Endothelial cell of umbilical vein (primary cell): ENCODE measurements around the gene ARHGEF16. TPM values are rescaled to one million over a fixed set of nuclear protein-coding genes. Genes with fewer than 3 reads are reported as not detected.
A peak's percentile ranks its signal among the peaks of the same experiment; 100 is the strongest.

Experiments used
- BruUV-seq: library from RNA; stranded (reverse); fragments of 400-500 nt; replicated peaks from 2 replicates; lab custom pipeline; 2021; lab: Mats Ljungman, UMichigan
- CTCF ChIA-PET: fragments of 300-600, 350-600 bp; sonication (Branson Sonifier 250); formaldehyde crosslinking; loops from one replicate; lab custom pipeline; 2021; ENCODE audit warnings: antibody characterized with exemption, inconsistent platforms; lab: Charles Lee
- POLR2A ChIA-PET: fragments of 300-600, 350-600 bp; sonication (Branson Sonifier 250); formaldehyde crosslinking; loops from one replicate; lab custom pipeline; 2021; ENCODE audit warnings: antibody characterized with exemption, inconsistent platforms; lab: Charles Lee
- DNase-seq: peaks from one replicate; pipeline ENCODE4 v3.0.0-alpha.2; 2011; ENCODE audit warnings: low read depth, low spot score
- FAIRE-seq: peaks from 2 replicates; lab custom pipeline; 2011; peaks lifted over from hg19 to GRCh38; lab: Jason Lieb, UNC
- H2AFZ ChIP-seq: 2 replicates; pipeline ENCODE4 v1.6.0; 2012; ENCODE audit warnings: low read depth, low read length, control low read depth, inconsistent platforms
- H3K27ac ChIP-seq: 2 replicates; pipeline ENCODE4 v1.5.1; 2011; ENCODE audit warnings: low read depth, mild to moderate bottlenecking, control low read depth, low read length, moderate library complexity; ENCODE audit not compliant: insufficient read depth
- H3K27me3 ChIP-seq, 2 experiments: 2 replicates each; pipeline versions ENCODE4 v1.6.0 to v1.6.1; 2011; ENCODE audit warnings: low read length in 2 of 2, mixed read lengths in 1 of 2; ENCODE audit not compliant: control insufficient read depth in 2 of 2, insufficient read depth in 2 of 2
- H3K36me3 ChIP-seq, 2 experiments: 2 replicates in 1 of 2; 3 replicates in 1 of 2; pipeline ENCODE4 v1.5.1; 2011; ENCODE audit warnings: low read length in 2 of 2, mild to moderate bottlenecking in 1 of 2, moderate library complexity in 1 of 2; ENCODE audit not compliant: control insufficient read depth in 2 of 2, insufficient read depth in 2 of 2; ENCODE audit errors: extremely low read depth in 1 of 2
- H3K4me1 ChIP-seq: 3 replicates; pipeline ENCODE4 v1.5.1; 2011; ENCODE audit warnings: mild to moderate bottlenecking, low read length; ENCODE audit not compliant: control insufficient read depth, insufficient read depth; ENCODE audit errors: extremely low read depth
- H3K4me2 ChIP-seq: 2 replicates; pipeline ENCODE4 v1.6.1; 2011; ENCODE audit warnings: low read length, control low read depth, mixed read lengths; ENCODE audit not compliant: insufficient read depth
- H3K4me3 ChIP-seq, 3 experiments: fragments of 200-600 bp in 1 of 3; sonication (generic), shearing (Covaris generic) in 1 of 3; replicated peaks in 1 of 3; 2 replicates each; pipeline ENCODE4 v1.5.1; 2011 to 2016; ENCODE audit warnings: control low read depth in 3 of 3, low read length in 3 of 3, mild to moderate bottlenecking in 2 of 3, inconsistent platforms in 1 of 3, low read depth in 1 of 3, moderate library complexity in 1 of 3; ENCODE audit not compliant: insufficient read depth in 1 of 3
- H3K79me2 ChIP-seq: 2 replicates; pipeline ENCODE4 v1.6.0; 2012; ENCODE audit warnings: low read length, inconsistent platforms; ENCODE audit not compliant: control insufficient read depth, insufficient read depth
- H3K9ac ChIP-seq: replicated peaks from 2 replicates; pipeline ENCODE3; 2011; ENCODE audit warnings: low read length, control low read depth; ENCODE audit not compliant: insufficient read depth; ENCODE audit errors: extremely low read depth
- H3K9me1 ChIP-seq: replicated peaks from 3 replicates; pipeline ENCODE4 v1.6.0; 2011; ENCODE audit warnings: mild to moderate bottlenecking, low read length; ENCODE audit not compliant: control insufficient read depth, insufficient read depth; ENCODE audit errors: extremely low read depth
- H3K9me3 ChIP-seq: replicated peaks from 2 replicates; pipeline ENCODE4 v1.5.1; 2012; ENCODE audit warnings: low read length, inconsistent platforms; ENCODE audit not compliant: control insufficient read depth, insufficient read depth
- H4K20me1 ChIP-seq: replicated peaks from 2 replicates; pipeline ENCODE3; 2011; ENCODE audit warnings: mild to moderate bottlenecking, low read length; ENCODE audit not compliant: control insufficient read depth, insufficient read depth; ENCODE audit errors: extremely low read depth
- CTCF ChIP-seq, 2 donors: IDR thresholded peaks; 1 replicate in 1 of 2; 2 replicates in 1 of 2; pipeline ENCODE4 v1.5.1; 2011; ENCODE audit warnings: low read length in 2 of 2, mild to moderate bottlenecking in 2 of 2, moderate library complexity in 2 of 2, control low read depth in 1 of 2, inconsistent platforms in 1 of 2, low read depth in 1 of 2; ENCODE audit not compliant: insufficient read depth in 1 of 2; ENCODE audit errors: extremely low read depth in 1 of 2
- EZH2 ChIP-seq: IDR thresholded peaks from 2 replicates; pipeline ENCODE4 v1.6.1; 2012; ENCODE audit warnings: borderline replicate concordance, low read depth, mild to moderate bottlenecking, moderate library complexity, low read length, inconsistent platforms; ENCODE audit not compliant: severe bottlenecking
- FOS ChIP-seq: IDR thresholded peaks from 2 replicates; pipeline ENCODE4 v1.6.1; 2011; ENCODE audit warnings: mild to moderate bottlenecking, low read length, moderate library complexity, borderline replicate concordance; ENCODE audit not compliant: insufficient read depth
- GATA2 ChIP-seq: IDR thresholded peaks from 2 replicates; pipeline ENCODE4 v1.7.0; 2011; ENCODE audit warnings: low read depth, mild to moderate bottlenecking, moderate library complexity, mixed read lengths, low read length; ENCODE audit not compliant: insufficient read length, insufficient read depth
- JUN ChIP-seq: IDR thresholded peaks from 2 replicates; pipeline ENCODE4 v1.6.1; 2011; ENCODE audit warnings: borderline replicate concordance, low read depth; ENCODE audit not compliant: insufficient read length, insufficient read depth
- MAX ChIP-seq: IDR thresholded peaks from 2 replicates; pipeline ENCODE4 v1.6.1; 2011; ENCODE audit not compliant: insufficient read depth, insufficient read length
- MYC ChIP-seq: IDR thresholded peaks from one replicate; pipeline ENCODE4 v1.6.1; 2011; ENCODE audit warnings: mild to moderate bottlenecking, low read depth, low read length
- POLR2A ChIP-seq: IDR thresholded peaks from 2 replicates; pipeline ENCODE4 v1.6.1; 2012; ENCODE audit warnings: low read depth, mild to moderate bottlenecking, control low read depth, low read length
- dilution Hi-C: fragments of 300-500 bp; cut with MboI; formaldehyde crosslinking; loops from one replicate; pipeline ENCODE4 v1.15.0; 2019; ENCODE audit warnings: low sequenced_read_pairs; ENCODE audit not compliant: extremely low pct_ligation_motif_present
- intact Hi-C: fragments of 100-400 bp; cut with micrococcal nuclease; formaldehyde crosslinking; loops from one replicate; pipeline ENCODE4 v1.10.0; 2022
- polyA plus RNA-seq, 4 experiments: library from polyadenylated mRNA; depleted of rRNA in 3 of 4; stranded (reverse) in 3 of 4; unstranded in 1 of 4; fragments of >200 nt; gene quantifications; 2 replicates each; pipeline versions ENCODE4 v1.2.1 to v1.2.3, GENCODE V29; 2011 to 2012; ENCODE audit warnings: missing spikeins in 1 of 4
- total RNA-seq: library from RNA; stranded (reverse); gene quantifications from 2 replicates; pipeline ENCODE4 v1.2.3, GENCODE V29; 2021

Gene ARHGEF16
- total and polyA plus RNA-seq, 2 donors (not counting 3 experiments of a cell fraction or from before 2014, with no cell fraction given): 0.52 to 1.3 TPM

GRCh38 chr1:3460672-3461131, 6.2 kb downstream of the ARHGEF16 start:
- Histone ChIP-seq H3K36me3 (no peaks in the 10 kb centered on the region), H4K20me1 (no peaks in the 10 kb centered on the region), H3K4me2 (no peak overlapping the region), H3K4me1 (no peaks in the 10 kb centered on the region), H3K9me3 (no peaks in the 10 kb centered on the region), H3K27me3 (no peaks in the 10 kb centered on the region), H3K27ac (no peak overlapping the region), H3K9me1 (no peaks in the 10 kb centered on the region), H3K79me2 (no peaks in the 10 kb centered on the region), H2AFZ (no peak overlapping the region), H3K9ac (no peak overlapping the region), H3K4me3 (no peak overlapping the region)
- ChIA-PET POLR2A (no interaction called here), CTCF (interaction anchor here (1.0 kb wide), 1 partner anchor 11 kb away, joined by 3 read pairs; no protein-coding TSS in a partner anchor)
- BruUV-seq: no TSS peak
- dilution Hi-C loops: no loop called here
- DNase-seq: no peak
- intact Hi-C loops: no loop called here
- peak; percentile 46 for FAIRE-seq
- TF ChIP-seq CTCF (IDR thresholded peaks at IDR 0.05; ENCODE audit: extremely low read depth in 1 of 2, insufficient read depth in 1 of 2, low read depth in 1 of 2, low read length in 2 of 2) (no peak), JUN (no peak), MYC (no peak), MAX (no peak), POLR2A (no peak), GATA2 (no peak), EZH2 (no peak), FOS (peak; percentile 46)
